Kidney epithelial cell (primary cell): Measurements from ENCODE around the gene MED14. TPM values are rescaled to one million over a fixed set of nuclear protein-coding genes. Genes with fewer than 3 reads are reported as not detected.

Experiments used
- DNase-seq: peaks from one replicate; pipeline ENCODE4 v3.0.0-alpha.2; 2010; ENCODE audit warnings: low read depth
- H3K27me3 ChIP-seq: 2 replicates; pipeline ENCODE4 v1.6.0; 2011; ENCODE audit warnings: low read length; ENCODE audit not compliant: control insufficient read depth, insufficient read depth
- H3K36me3 ChIP-seq: 2 replicates; pipeline ENCODE4 v1.5.1; 2011; ENCODE audit warnings: low read length; ENCODE audit not compliant: control insufficient read depth, insufficient read depth
- H3K4me3 ChIP-seq: 2 replicates; pipeline ENCODE4 v1.5.1; 2011; ENCODE audit warnings: low read depth, mild to moderate bottlenecking, control low read depth, low read length
- CTCF ChIP-seq: IDR thresholded peaks from 2 replicates; pipeline ENCODE4 v1.5.1; 2011; ENCODE audit warnings: mild to moderate bottlenecking, moderate library complexity, low read length, control low read depth, inconsistent platforms; ENCODE audit not compliant: insufficient read depth, poor library complexity, severe bottlenecking
- total RNA-seq: library from RNA; depleted of rRNA; stranded (reverse); fragments of >200 nt; gene quantifications from 2 replicates; pipeline ENCODE4 v1.2.3, GENCODE V29; 2015

MED14 gene
- total RNA-seq, 1 donor from 2014 or later, result 22.1 TPM

DNA sequence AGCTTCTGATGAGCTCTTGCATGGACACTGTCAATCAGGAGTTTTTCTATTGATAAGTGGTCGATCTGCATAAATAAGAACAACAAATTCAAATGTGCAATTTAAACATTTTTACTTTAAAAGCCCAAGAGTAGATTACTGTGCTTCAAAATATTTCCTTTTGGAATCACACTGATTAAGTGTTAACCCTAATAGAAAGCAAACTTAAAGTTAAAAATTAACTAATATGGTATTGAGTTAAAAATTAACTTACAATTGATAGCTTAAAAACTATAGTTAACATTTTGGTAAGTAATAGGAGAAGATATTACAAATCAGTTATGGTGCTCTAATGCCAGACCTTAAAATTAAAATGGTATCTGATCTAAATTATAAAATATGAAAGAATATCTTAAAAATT, 25.9 kb downstream of the MED14 start:
- no peak for TF ChIP-seq CTCF

DNA sequence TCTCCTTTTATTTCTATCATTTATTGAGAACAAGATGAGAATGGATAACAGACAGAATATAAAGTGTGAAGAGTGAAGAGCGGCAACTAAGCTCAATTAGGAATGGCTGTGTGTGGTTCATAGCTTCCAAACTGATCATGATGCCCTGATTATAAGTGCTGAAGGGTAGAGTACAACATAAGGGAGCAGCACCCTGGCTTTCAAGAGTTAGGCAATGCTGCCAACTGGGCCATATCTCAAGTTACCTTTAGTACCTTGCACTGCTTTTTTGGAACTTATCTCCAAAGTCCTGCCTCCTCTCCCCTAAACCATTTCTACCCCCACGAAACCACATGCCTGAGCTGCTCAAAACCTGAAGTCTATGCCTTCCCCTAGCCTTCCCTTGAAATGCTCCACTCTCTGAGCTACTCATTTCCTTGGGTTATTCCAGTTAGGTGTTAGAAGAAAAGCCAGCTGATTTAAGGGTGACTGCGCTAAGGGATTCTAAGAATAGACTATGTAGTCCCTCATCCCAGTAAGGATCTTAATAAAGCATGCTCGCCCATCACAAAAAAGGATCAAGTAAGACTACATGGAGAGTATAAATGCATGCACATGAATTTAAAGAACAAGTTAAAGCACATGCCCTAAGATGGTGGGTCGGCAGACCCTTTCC, 29.6 kb downstream of the MED14 start:
- Histone ChIP-seq H3K27me3 (no peaks in the 10 kb centered on the region), H3K36me3 (no peaks in the 10 kb centered on the region), H3K4me3 (no peak overlapping the region)
- DNase-seq, result no peak
- TF ChIP-seq CTCF, result no peak

More for the DNA sequence above, 25.9 kb downstream of the MED14 start:
- no peaks in the 10 kb centered on the region for H3K36me3 ChIP-seq
- H3K4me3 ChIP-seq, result no peak overlapping the region
- H3K27me3 ChIP-seq, result no peaks in the 10 kb centered on the region
- DNase-seq, result no peak

- no peak for DNase-seq
- H3K27me3 ChIP-seq, result no peaks in the 10 kb centered on the region
- TF ChIP-seq CTCF, result no peak
- no peak overlapping the region for H3K4me3 ChIP-seq
- no peaks in the 10 kb centered on the region for H3K36me3 ChIP-seq
Observed at GRCh38 chrX:40700640-40701342, 34.6 kb downstream of the MED14 start.

GRCh38 chrX:40698851-40699250, 36.5 kb downstream of the MED14 start:
- Histone ChIP-seq H3K36me3 (no peaks in the 10 kb centered on the region), H3K4me3 (no peak overlapping the region), H3K27me3 (no peaks in the 10 kb centered on the region)
- TF ChIP-seq CTCF, result no peak
- no peak for DNase-seq

DNA sequence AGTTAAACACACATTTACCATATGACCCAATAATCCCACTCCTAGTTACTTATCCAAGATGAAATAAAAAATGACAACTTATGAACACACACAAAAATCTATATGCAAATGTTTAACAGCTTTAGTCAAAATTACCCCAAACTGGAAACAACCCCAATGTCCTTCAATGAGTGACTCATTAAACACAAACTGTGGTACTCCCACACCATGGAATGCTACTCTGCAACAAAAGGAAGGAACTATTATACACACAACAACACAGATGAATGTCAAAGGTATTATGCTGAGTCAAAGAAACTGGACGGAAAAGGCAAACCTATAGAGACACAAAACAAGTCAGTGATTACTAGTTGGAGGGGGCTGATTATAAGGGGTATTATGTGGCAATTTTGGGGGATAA, 40.5 kb downstream of the MED14 start:
- no peak for TF ChIP-seq CTCF
- Histone ChIP-seq H3K36me3 (no peaks in the 10 kb centered on the region), H3K27me3 (no peaks in the 10 kb centered on the region), H3K4me3 (no peak overlapping the region)
- no peak for DNase-seq
